GM10266 (cell line): ENCODE data around the gene SERTAD1.

Source experiments
- DNase-seq: peaks from one replicate; pipeline ENCODE4 v3.0.0; 2012; ENCODE audit errors: extremely low spot score
- TF ChIP-seq, protein P1 (sequence below): IDR thresholded peaks from 2 replicates; pipeline ENCODE4 v1.5.1; 2012; ENCODE audit warnings: mild to moderate bottlenecking, low read depth; ENCODE audit not compliant: control insufficient read depth, insufficient read depth; ENCODE audit errors: missing control alignments

SERTAD1 gene

GRCh38 chr19:40422748-40423566, 2.8 kb downstream of the SERTAD1 start:
- no peak for DNase-seq
- TF ChIP-seq, protein P1, sequence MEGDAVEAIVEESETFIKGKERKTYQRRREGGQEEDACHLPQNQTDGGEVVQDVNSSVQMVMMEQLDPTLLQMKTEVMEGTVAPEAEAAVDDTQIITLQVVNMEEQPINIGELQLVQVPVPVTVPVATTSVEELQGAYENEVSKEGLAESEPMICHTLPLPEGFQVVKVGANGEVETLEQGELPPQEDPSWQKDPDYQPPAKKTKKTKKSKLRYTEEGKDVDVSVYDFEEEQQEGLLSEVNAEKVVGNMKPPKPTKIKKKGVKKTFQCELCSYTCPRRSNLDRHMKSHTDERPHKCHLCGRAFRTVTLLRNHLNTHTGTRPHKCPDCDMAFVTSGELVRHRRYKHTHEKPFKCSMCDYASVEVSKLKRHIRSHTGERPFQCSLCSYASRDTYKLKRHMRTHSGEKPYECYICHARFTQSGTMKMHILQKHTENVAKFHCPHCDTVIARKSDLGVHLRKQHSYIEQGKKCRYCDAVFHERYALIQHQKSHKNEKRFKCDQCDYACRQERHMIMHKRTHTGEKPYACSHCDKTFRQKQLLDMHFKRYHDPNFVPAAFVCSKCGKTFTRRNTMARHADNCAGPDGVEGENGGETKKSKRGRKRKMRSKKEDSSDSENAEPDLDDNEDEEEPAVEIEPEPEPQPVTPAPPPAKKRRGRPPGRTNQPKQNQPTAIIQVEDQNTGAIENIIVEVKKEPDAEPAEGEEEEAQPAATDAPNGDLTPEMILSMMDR = no peak

DNA sequence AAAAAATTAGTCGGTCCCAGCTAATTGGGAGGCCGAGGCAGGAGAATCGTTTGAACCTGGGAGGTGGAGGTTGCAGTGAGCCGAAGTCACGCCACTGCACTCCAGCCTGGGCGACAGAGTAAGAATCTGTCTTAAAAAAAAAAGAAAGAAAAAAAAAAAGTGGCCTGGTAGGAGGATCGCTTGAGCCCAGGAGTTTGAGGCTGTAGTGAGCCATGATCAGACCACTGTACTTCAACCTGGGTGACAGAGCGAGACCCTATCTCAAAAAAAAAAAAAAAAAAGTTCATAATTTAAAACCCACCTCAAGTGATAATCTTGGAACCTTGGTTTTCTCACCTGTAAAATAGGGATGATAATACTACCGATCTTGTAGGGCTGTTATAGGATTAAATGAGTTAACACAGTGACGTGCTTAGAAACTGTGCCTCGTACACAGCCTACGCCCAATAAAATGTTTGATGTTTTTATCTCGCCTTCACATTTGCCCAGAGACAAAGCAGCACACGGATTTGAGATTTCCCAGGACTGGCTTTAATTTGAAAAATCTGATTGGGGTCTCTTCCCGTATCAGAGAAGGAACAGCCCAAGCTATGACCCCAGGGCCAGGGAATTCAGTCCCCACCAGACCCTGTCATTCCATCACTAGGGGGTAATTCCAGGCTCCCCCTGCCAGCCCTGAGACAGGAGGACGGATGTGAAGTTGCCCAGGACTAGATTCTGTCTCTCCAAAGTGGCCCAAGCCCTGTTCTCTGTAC, 3.6 kb downstream of the SERTAD1 start:
- TF ChIP-seq, protein P1 = no peak
- DNase-seq = no peak

GRCh38 chr19:40420766-40421765, 4.7 kb downstream of the SERTAD1 start:
- peak; percentile 76 for DNase-seq
- TF ChIP-seq, protein P1 = peak; percentile 89

DNA sequence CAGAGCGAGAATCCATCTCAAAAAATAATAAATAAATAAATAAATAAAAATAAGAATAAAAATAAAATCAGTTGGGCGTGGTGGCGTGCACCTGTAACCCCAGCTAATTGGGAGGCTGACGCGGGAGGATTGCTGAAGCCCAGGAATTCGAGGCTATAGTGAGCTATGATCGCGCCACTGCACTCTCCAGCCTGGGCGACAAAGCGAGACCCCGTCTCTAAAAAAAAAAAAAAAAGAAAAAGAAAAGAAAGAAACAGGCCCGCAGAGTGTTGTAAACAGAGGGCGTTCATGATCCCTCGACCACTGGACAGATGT, 5.4 kb downstream of the SERTAD1 start:
- no peak for DNase-seq
- TF ChIP-seq, protein P1 = no peak

- TF ChIP-seq, protein P1 = no peak
- no peak for DNase-seq
These were observed 6.0 kb downstream of the SERTAD1 start for GRCh38 chr19:40419780-40420179.

GRCh38 chr19:40419066-40419612, 6.7 kb downstream of the SERTAD1 start:
- TF ChIP-seq, protein P1 = no peak
- no peak for DNase-seq
